Activated CD8-positive, alpha-beta memory T cell treated with anti-CD3 and anti-CD28 coated beads, Interleukin-2, amount 50 U/mL, for 48 hours (primary cell): ENCODE results near the gene USP46.

Experiments used
- DNase-seq: peaks from one replicate; pipeline ENCODE4 v3.0.0-alpha.2; 2020

The USP46 gene

DNA sequence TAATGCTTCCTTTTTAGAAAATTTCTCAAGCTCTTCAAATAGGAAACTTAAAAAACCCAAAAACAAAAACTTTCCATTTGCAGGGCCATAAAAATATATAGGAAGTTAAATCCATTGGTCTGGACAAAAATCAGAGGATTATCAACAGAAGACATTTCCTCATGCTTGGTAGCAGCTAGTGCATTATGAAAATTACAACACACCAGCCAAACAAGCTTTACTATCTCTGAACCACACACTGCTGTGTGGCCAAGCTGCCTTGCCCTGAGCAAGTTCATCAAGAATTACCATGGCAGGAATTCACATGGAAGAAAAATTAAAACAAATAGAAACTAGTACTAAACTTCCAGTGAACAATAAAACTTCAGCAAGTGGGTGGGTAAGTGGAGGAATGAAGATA is 3.6 kb downstream of the USP46 start:
- no peak for DNase-seq

DNA sequence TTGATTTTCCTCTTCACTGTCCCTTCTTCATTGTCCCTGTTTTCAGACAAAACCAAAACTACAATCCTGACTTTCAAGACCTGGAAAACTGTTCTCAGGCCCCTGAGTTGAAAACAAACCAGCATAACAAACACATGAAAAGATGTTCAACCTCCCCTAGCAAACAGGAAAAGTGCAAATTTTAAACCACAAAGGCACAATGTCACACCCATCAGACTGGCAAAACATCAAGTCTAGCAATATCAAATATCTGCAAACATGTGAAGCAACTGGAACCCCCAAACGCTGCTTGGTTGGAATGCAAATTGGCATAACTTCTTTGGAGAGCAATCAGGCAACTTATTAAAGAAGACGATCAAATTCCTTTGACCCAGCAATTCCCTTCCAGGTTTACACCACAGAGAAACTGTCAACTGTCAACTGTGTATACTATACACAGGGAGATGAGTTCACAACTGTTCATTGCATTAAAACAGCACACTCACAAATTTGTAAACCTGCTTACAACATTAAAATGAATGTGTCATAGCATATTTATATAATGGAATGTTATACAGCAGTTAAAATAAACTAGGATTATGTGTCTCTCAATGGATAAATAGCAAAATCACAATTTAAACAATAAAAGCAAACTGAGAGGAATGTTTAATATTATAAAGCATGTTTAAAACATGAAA is 7.0 kb downstream of the USP46 start:
- DNase-seq, result no peak

DNA sequence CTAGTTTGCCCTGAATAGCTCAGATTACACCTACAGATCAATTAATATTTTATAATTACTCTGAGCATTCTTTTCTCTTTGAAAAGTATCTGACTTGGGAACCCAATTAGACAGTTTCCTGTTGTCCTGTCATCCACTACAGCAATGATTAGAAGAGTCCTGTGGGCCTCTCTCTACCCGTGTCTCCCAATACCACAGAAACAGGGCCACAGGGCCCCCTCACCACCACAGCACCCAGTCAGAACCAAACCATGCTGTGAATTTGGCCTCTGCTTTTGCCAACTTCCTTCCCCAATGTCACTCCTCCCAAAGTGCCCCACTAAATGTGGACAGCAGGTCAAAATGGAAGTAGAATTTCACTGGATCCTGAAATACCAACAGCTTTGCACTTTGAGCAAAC is 10.3 kb downstream of the USP46 start:
- no peak for DNase-seq

DNA sequence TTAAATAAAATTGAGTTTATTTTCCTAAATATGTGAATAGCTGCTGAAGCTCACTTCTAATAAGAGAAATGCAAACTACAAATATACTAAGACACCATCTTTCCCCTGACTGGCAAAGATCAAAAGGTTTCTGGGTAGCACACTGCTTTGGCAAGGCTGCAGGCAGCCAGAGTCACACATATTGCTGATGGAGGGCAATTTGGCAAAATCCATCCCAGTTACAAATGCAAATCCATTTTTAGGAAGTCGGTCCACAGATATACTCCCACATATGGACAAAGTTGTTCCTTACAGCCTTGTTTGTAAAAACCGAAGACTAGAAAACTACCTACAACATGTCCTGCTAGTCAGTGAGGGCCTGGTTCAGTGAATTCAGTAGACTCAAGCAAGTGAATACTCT is 12.4 kb downstream of the USP46 start:
- DNase-seq, result no peak

DNA sequence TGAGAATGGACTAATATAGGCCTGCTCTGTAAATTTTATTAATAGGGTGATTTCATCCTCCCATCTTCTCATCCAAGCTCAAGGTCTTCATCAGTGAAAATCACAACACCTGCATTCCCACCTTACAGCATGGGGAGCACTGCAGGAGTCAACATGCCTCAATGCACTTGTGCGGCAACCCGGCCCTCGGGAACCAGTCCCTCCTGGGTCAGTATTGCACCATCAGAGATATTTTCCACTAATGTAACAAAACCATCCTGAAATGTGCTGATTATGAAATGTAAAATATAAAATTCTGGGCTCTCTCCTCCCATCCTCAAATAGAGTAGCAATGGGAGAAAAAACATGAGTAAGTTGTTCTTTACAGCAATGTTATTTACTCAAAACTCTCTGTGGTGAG is 13.0 kb downstream of the USP46 start:
- DNase-seq, result no peak

DNA sequence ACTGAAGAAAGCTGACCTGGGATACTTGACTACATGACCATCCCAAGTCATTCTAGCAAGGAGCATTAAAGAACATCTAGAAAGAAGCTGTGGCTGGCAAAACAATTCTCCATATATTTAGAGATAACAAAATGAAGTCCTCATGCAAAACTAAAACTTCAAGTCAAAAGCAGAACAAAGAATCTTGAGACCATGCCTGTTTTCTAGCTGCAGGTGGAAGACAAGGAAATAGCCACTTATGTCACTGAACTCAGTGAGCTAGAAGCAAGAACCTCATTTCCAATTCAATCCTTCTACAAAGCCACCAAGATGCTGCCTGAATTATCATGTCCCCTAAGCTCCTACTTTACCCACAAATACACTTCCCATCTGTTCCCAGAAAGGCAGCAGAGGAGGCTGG is 13.8 kb downstream of the USP46 start:
- no peak for DNase-seq

DNA sequence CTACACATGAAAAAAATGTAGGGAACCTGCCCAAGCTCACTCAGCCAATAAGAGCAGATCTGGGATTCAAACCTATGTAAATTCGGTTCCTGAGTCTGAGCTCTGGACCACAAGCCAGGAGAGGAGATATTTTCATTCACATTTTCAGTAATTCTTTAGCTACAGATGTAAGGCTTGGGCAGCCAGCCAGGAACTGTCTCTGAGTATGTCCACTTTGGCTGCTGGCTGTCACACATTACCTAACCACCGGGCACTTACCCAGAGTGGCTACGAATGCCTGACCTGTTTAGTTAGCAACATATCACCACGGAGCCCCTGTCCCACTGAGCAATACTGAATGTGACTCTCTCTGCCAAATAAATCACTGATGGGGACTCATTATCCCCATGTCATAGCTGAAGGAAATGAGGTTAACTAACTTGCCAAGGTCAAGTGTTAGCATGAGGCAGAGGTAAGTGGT is 15.3 kb downstream of the USP46 start:
- no peak for DNase-seq

DNA sequence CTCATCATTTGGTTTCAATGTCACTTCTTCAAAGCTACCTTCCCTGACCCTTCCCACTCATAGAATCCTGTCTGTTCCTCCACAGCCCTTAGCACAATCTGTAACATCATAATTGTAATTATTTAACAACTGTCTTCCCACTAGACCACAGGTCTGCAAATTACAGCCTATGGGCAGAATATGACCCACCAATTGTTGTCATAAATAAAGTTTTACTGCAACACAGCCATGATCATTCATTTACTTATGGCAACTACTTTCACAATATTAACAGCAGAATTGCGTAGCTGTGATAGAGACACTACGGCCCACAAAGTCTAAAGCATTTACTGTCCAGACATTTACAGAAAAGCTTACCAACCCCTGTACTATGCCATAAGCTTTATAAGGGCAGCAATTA is 15.9 kb downstream of the USP46 start:
- no peak for DNase-seq

DNA sequence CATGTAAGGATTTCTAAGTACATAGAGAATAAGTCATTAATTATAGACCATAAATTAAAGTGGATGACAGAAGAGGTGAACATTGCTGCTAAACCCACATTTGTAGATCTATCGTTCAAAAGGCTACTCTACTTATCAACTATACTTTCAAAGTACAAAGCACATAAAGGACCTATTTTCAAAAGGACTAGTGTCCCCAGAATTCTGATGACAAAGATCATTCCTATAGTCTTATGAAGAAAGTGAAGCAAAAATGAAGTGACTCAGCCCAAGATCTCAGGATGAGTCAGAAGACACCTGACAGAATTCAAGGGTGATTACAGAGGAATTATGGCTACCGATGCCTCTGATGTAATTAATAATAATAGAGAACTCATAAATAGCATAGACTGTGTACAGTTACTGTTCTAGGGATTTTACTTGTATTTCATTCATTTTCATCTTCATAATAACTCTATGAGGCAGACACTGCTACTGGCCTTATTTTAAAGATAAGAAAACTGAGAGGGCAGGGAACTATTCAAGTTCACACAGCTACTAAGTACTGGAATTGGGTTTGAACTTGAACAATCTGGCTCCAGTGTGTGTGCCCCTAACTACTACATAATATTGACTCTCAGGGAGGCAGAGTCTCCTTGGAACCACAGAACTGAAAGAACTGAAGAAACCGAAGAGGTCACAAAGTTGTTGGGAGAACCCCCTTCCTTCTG is 17.1 kb downstream of the USP46 start:
- DNase-seq, result no peak

DNA sequence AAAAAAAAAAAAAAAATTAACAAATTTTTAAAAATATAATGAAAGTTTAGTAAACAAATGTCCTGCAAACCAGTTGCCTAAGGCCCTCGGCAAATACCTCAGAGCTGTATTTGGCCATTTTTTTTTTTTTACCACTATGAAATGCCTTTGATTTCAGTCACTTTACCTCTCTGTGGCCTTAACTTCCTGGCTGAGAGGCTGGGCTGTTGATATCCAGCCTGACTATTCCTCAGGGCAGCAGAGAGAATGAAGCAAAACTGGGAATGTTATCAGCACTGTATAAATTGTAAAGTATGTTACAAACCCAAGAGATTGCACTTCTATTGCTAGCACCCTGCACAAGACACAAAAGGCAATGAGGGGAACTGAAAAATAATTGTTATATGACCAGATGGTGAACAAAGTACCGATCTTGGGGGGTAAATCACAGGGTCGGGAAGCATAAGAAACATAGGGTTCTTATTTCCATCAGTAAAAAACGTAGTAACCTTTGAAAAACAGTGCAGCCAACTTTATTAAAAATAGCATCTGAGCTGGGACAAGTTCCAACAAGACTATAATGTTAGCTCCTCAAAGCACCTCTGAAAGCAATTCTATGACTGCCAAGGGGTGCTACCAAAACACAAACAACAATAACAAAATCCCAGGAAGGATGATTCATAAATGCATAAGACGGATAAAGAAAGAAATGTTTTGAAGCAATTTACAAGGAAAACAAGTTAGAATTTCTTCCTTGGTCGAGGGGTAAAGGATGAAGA is 18.1 kb downstream of the USP46 start:
- DNase-seq, result no peak

DNA sequence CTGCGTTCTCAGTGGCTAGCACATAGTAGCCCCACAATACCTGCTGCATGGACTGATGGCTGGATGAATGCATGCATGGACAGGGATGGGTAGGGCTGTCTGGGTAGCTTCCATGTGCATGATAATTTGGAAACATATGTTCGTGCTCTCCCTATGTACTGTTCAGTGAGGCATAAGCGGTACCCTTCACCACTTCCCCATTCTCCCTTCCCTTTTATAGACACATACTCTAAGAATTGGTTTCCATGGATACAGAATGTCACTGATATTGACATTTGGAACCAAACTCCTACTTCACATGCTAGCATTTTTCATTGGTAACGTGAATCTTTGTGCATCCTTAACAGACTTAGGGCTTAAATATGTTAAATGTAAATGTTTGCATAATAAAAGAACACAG is 20.4 kb downstream of the USP46 start:
- no peak for DNase-seq

DNA sequence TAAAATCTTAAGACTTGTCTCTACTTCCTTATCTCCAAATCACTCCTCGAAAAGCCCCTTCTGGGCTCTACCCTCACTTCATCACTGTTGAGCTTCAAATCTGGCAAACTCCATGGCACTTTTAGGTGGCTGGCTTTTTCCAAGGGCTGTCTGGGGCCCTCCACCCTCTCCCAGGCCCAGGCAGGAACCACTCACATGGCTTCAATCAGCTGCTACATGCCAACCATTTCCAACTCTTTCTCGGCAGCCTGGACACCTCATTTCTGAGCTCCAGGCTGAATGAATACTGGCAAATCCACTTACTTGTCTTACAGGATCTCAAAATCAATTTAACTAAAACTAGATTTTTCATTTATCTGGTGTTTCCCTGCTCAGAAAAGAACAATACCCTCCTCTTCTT is 22.0 kb downstream of the USP46 start:
- DNase-seq, result no peak

DNA sequence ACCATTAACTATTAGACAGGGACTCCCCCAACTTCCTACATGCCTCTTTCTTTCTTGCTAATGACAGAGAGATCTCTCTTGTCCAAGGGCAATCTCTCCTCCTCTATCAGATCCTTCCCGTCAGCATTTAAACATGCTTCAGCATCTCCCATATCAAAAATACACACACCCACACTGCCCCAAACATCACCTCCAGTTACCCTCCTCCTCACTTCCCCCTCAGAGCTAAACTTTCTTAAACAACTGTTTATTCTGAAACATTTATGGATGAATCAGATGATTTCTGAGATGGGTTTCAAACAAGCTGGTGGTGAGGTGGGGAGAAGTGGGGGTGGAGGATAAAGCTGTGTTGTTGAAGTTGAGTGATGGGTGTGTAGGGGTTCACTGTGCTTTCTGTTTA is 23.5 kb downstream of the USP46 start:
- DNase-seq, result no peak

DNA sequence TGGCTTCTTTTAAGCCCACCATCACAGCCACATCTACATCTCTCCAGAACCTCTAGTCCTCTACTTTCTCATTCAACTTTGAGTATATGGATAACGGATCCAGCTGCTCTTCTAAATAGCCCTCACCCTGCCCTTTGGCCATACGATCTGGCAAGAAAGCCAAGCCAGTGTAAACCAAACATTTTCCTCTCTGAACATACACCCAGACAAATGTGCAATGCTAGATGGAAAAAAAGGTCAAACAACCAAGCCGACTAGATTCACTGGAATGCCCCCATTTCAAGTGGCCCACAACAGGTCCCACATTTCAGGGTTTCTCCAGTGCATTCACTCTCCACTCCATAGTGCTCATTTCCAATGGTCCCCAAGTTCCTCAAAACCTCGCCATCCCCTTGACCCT is 24.0 kb downstream of the USP46 start:
- DNase-seq, result no peak

DNA sequence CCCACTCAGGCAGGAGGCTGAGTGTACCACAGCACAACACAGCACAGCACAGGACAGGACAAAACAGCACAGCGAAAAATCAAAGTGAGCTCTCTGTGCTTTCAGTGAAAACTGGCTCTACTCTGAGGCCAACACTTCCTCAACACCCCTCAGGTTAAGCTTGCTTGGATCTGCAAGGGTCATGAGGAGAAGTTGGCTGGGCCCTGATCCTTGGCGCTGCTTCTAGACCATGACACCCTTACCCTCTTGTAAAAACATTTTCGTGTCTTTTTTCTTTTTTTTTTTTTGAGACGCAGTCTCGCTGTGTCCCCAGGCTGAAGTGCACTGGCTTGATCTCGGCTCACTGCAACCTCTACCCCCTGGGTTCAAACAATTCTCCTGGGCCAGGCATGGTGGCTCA is 25.3 kb downstream of the USP46 start:
- DNase-seq, result no peak

DNA sequence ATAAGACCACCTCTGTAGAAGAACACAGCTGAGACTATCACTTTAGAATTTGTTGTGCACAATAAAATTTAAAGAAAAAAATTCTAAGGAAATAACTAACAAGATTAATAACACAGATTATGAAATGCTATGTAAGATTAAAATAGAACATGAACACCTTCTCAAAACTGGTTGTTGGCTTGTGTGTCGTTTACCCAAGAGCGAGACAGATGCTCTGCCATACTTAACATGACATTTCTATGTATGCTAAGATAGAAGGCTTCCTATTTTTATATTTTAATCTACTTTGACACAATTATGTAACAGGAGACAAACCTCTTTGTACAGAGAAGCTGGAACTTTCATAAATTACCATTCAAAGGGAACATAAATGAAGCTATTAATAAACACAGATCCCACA is 30.1 kb downstream of the USP46 start:
- DNase-seq, result no peak

DNA sequence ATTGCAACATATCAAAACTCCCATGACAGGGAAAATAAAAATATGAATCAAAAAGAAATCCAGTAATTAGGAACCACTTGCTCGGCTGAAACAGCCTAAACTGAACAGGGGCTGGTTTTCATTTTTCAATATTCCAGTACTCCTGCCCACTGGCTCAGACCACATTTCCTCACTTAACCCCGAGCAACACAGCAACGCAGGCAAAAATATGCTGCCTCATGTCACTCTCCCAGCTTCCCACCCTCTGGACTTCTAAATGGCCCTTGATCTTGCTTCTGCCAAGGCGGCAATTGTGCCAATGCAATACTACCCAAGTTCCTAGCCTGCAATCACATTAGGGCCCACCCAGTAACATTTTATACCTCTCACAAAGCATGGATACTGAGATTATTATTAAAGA is 30.6 kb downstream of the USP46 start:
- no peak for DNase-seq

DNA sequence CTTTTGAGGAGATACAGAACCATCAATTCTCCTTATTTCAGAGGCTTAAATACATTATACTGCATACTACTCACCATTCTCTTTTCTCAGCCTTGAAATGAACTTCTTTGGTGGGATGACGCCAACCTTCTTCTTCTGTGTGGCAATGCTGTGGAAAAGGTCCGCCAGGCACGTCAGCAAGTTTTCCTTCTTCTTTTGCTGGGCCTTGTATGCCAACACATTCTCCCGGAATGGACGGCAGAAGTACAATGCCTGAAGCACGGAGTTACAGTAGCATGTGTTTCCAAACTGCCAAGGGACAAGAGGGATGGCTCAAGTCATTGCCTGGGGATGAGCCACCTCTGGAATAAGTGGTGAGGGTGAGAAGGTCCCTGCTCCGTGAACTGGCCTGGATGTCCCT is 31.2 kb downstream of the USP46 start:
- DNase-seq, result no peak

DNA sequence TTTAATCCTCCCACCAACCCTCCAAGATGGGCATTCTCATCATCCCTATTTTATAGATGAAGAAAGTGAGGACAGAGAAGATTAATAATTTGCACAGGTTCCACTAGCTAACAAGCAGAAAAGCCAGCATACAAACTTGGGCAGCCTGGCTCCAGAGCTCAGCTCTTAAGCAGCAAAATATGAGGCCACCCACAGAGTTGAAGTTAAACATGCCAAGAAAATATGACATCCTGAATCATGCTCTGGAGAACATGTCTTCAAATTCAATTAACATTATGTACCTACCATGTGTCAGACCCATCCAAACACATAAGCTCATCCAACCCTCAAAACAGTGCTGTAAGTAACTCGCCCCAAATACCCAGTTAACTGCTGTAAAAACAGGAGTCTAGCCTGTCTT is 33.9 kb downstream of the USP46 start:
- no peak for DNase-seq

DNA sequence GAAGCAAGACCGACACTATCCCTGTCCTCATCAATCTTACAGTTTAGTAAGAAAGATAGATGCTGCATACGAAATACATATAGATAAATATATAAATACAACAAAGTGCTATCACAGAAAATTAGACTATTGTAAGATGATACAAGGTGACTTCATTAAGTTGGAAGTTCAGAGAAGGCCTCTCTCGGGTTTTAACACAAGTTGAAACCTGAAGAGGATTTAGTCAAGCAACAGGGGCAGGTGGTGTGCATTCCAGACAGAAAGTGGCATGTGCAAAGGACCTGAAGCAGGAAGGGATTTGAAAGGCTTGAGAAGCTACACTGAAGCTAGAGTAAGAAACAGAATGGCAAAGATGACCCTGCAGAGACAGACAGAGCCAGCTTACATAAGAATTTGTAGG is 36.5 kb downstream of the USP46 start:
- DNase-seq, result no peak

DNA sequence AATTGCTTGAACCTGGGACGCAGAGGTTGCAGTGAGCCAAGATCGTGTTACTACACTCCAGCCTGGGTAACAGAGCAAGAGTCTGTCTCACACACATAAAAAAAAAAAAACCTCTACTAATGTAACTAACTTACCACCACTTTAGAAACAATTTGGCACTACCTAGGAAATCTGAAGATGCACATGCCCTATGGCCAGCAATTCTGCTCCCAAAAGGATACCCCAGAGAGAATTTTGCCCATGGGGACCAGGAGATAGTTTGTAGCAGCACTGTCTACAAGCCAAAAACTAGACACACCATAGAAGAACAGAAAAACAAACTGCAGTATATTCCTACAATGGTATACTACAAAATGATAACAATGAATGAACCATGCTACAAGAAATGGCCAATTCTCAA is 37.5 kb downstream of the USP46 start:
- no peak for DNase-seq

DNA sequence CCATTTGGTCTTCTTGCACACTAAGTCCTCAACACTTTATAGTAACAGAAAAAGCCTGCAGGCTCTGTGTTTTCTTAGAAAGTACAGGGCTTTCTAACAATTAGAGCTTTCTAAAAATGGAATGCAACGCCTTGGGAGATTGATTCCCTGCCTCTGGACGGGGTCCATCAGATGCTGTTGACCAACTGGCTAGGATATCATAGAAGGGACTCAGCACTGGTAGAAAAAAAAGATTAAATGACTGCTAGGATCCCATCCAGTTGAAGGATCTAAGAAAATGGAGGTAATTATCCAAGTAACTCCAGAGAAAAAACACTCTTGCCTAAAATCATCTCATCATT is 39.5 kb downstream of the USP46 start:
- no peak for DNase-seq

DNA sequence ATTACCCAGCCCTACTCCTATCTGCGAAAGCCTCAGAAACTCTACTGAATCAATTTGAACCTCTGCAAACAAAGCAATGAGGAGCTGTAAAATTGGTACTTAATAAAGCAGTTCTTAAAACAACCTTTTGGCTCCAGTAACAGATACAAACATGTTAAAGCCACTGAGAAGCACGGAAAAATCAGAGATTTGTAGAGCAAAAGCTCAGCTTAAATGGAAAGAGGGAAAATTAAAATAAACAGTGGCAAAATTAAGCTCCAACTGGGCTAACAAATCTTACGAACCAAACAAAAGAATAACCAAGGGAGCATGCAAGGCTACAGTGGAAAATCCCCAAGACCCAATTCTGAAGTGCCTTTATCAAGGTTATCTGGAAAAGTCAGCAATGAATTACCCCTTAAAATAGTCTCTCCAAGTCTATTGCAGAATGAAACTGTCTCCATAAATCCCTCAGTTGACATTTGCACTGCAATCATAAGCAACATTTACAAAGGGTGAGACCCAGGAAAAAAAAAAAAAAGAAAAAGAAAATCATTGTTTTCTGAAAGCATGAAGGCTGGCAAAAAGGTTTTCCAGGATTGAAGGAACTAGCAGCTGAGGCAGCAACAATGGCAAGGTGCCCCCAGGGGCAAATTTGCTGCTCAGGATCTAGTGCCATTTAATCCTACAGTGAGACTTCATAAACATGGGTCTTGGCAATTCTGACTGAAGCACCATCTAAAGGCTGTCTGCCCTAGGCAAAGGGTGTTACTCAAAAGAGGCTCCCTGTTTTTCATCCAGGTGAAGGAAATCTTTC is 40.1 kb downstream of the USP46 start:
- DNase-seq, result no peak
